GM19035 (cell line): Measurements from ENCODE around the gene ZNF146.
"Not testable (repeated sequence)": the region's sequence is repeated elsewhere in the genome, so short reads cannot be mapped to it uniquely, and the experiment has no call there.

Experiments
- ATAC-seq: cut with Tn5 transposase; IDR thresholded peaks from one replicate; pipeline ENCODE4 v1.9.1; 2021; ENCODE audit not compliant: unreplicated experiment

The ZNF146 gene

GRCh38 chr19:36269295-36269694, 54.4 kb downstream of the ZNF146 start:
- not testable (repeated sequence) for ATAC-seq
